HepG2 (cell line): Measurements from ENCODE around the gene CDK11B. TPM values are rescaled to one million over a fixed set of nuclear protein-coding genes. Genes with fewer than 3 reads are reported as not detected.

ENCODE experiments used
- CEBPG ChIP-seq: IDR thresholded peaks from 2 replicates; pipeline ENCODE4 v1.6.1; 2016
- CHD2 ChIP-seq: IDR thresholded peaks from 2 replicates; pipeline ENCODE4 v1.6.1; 2011; ENCODE audit warnings: low read depth, low read length, improper control_type of control experiment
- FOXA1 ChIP-seq, 2 experiments: fragments of 450-650 bp in 1 of 2; sonication (generic) in 1 of 2; formaldehyde crosslinking in 1 of 2; IDR thresholded peaks; 2 replicates each; pipeline versions ENCODE4 v1.4.0 to v1.6.1; 2016 to 2020; ENCODE audit warnings: missing genetic modification reagents in 1 of 2
- GTF3A ChIP-seq: sonication (generic); formaldehyde crosslinking; conservative IDR thresholded peaks from 2 replicates; pipeline ENCODE4 v1.4.0; 2020; ENCODE audit warnings: mild to moderate bottlenecking, missing genetic modification reagents
- HNRNPLL ChIP-seq: fragments of 200-400 bp; formaldehyde crosslinking; IDR thresholded peaks from 2 replicates; pipeline ENCODE4 v1.6.1; 2017; ENCODE audit warnings: mild to moderate bottlenecking, low read depth, low read length; ENCODE audit not compliant: poor library complexity, severe bottlenecking
- NR2F2 ChIP-seq: IDR thresholded peaks from 2 replicates; pipeline ENCODE4 v1.6.1; 2012; ENCODE audit warnings: low read depth, inconsistent platforms, borderline replicate concordance
- PLSCR1 ChIP-seq: sonication (generic); formaldehyde crosslinking; IDR thresholded peaks from 2 replicates; pipeline ENCODE4 v1.5.0; 2020; ENCODE audit warnings: missing genetic modification reagents, mild to moderate bottlenecking, borderline replicate concordance
- SIX1 ChIP-seq: sonication (generic); formaldehyde crosslinking; IDR thresholded peaks from 2 replicates; pipeline ENCODE4 v1.4.0; 2020; ENCODE audit warnings: missing genetic modification reagents, borderline replicate concordance
- ZFP82 ChIP-seq: sonication (generic); formaldehyde crosslinking; IDR thresholded peaks from 2 replicates; pipeline ENCODE4 v1.5.1; 2020; ENCODE audit warnings: mild to moderate bottlenecking, missing genetic modification reagents, borderline replicate concordance
- ZNF569 ChIP-seq: sonication (generic); formaldehyde crosslinking; IDR thresholded peaks from 2 replicates; pipeline ENCODE4 v1.5.0; 2020; ENCODE audit warnings: mild to moderate bottlenecking, missing genetic modification reagents, moderate library complexity, borderline replicate concordance
- ZNF652 ChIP-seq: IDR thresholded peaks from 2 replicates; pipeline ENCODE4 v1.6.1; 2016; ENCODE audit warnings: low read depth, borderline replicate concordance
- ZSCAN9 ChIP-seq: IDR thresholded peaks from 2 replicates; pipeline ENCODE4 v1.6.1; 2016; ENCODE audit warnings: borderline replicate concordance
- polyA plus RNA-seq, 8 experiments: library from polyadenylated mRNA; depleted of rRNA in 3 of 8; stranded (reverse) in 7 of 8; unstranded in 1 of 8; fragments of >200 nt; fragmentation: Illumina TruSeq in 4 of 8; extraction: Trizol in 4 of 8; gene quantifications; 2 replicates each; pipeline versions ENCODE4 v1.2.1 to v1.2.3, GENCODE V29; 2011 to 2016; ENCODE audit warnings: low read depth in 4 of 8, missing spikeins in 1 of 8, mixed read lengths in 1 of 8; ENCODE audit not compliant: insufficient read depth in 1 of 8
- total RNA-seq, 5 experiments: library from RNA; depleted of rRNA; stranded (reverse); fragments of >200 nt; fragmentation: Illumina TruSeq; extraction: Trizol; gene quantifications; 2 replicates each; pipeline ENCODE4 v1.2.3, GENCODE V29; 2016; ENCODE audit warnings: low read depth in 1 of 5
- TF ChIP-seq, protein P1 (sequence below): sonication (generic); formaldehyde crosslinking; IDR thresholded peaks from 2 replicates; pipeline ENCODE4 v1.5.1; 2020; ENCODE audit warnings: mild to moderate bottlenecking, missing genetic modification reagents, borderline replicate concordance

CDK11B gene
- total and polyA plus RNA-seq, 2 of the 13 experiments (the other 11 are each of a cell fraction or from before 2014, with no cell fraction given), result 3.6 to 15.1 TPM

DNA sequence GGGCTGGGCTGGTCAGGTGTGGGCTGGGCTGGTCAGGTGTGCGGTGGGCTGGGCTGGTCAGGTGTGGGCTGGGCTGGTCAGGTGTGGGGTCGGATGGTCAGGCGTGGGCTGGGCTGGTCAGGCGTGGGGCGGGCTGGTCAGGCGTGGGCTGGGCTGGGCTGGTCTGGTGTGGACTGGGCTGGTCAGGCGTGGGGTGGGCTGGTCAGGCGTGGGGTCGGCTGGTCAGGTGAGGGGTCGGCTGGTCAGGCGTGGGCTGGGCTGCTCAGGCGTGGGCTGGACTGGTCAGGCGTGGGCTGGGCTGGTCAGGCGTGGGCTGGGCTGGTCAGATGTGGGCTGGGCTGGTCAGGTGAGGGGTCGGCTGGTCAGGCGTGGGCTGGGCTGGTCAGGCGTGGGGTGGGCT lies 53.1 kb downstream of the CDK11B start (continued):
- TF ChIP-seq, protein P1, sequence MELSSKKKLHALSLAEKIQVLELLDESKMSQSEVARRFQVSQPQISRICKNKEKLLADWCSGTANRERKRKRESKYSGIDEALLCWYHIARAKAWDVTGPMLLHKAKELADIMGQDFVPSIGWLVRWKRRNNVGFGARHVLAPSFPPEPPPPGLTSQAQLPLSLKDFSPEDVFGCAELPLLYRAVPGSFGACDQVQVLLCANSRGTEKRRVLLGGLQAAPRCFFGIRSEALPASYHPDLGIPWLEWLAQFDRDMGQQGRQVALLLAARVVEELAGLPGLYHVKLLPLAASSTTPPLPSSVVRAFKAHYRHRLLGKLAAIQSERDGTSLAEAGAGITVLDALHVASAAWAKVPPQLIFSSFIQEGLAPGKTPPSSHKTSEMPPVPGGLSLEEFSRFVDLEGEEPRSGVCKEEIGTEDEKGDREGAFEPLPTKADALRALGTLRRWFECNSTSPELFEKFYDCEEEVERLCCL (CRISPR knock-in tag), result no peak
- no peak for TF ChIP-seq FOXA1 (IDR thresholded peaks at IDR 0.05)
- TF ChIP-seq FOXA1 (CRISPR knock-in tag; IDR thresholded peaks at IDR 0.05), result no peak
- TF ChIP-seq PLSCR1 (CRISPR knock-in tag), result no peak
- no peak for TF ChIP-seq ZSCAN9
- TF ChIP-seq ZNF652 (CRISPR knock-in tag), result no peak
- no peak for TF ChIP-seq ZNF569 (CRISPR knock-in tag)
- no peak for TF ChIP-seq GTF3A (CRISPR knock-in tag)
- TF ChIP-seq CEBPG, result no peak
- no peak for TF ChIP-seq ZFP82 (CRISPR knock-in tag)
- TF ChIP-seq SIX1 (CRISPR knock-in tag), result no peak
- TF ChIP-seq NR2F2, result no peak
- TF ChIP-seq CHD2, result no peak
- TF ChIP-seq HNRNPLL, result no peak
